IMR-90 (cell line): ENCODE measurements around the gene ANKK1. TPM values are rescaled to one million over a fixed set of nuclear protein-coding genes. Genes with fewer than 3 reads are reported as not detected.

Source experiments
- ATAC-seq: fragments of 200-7000 bp; cut with Tn5 transposase; 2 replicates; pipeline ENCODE4 v1.9.1; 2020; ENCODE audit warnings: low read depth, mild to moderate bottlenecking, moderate library complexity
- BruUV-seq: library from RNA; stranded (reverse); fragments of 400-500 nt; replicated peaks from 2 replicates; lab custom pipeline; 2021; lab: Mats Ljungman, UMichigan
- CTCF ChIA-PET: fragments of 300-600 bp; formaldehyde crosslinking; extraction: SDS; loops from one replicate; lab custom pipeline; 2021; ENCODE audit warnings: antibody characterized with exemption; lab: Yijun Ruan, JAX
- POLR2A ChIA-PET: fragments of 300-600 bp; sonication (Branson Sonifier 250); formaldehyde crosslinking; loops from one replicate; lab custom pipeline; 2022; ENCODE audit warnings: antibody characterized with exemption; ENCODE audit not compliant: unreplicated experiment; lab: Charles Lee
- DNase-seq: peaks from one replicate; pipeline ENCODE4 v3.0.0; 2013
- H2AFZ ChIP-seq: replicated peaks from 2 replicates; pipeline ENCODE3; 2013; ENCODE audit warnings: low read length, mild to moderate bottlenecking; ENCODE audit not compliant: poor library complexity
- H2AK5ac ChIP-seq: 2 replicates; pipeline ENCODE4 v1.6.1; 2013; ENCODE audit warnings: low read depth, low read length, inconsistent platforms
- H2AK9ac ChIP-seq: replicated peaks from 2 replicates; pipeline ENCODE3; 2013; ENCODE audit warnings: mild to moderate bottlenecking, low read depth, low read length, moderate library complexity; ENCODE audit not compliant: poor library complexity
- H2BK120ac ChIP-seq: 2 replicates; pipeline ENCODE4 v1.6.1; 2013; ENCODE audit warnings: low read depth, low read length, inconsistent platforms
- H2BK15ac ChIP-seq: 3 replicates; pipeline ENCODE4 v1.6.1; 2013; ENCODE audit warnings: low read depth, low read length, inconsistent platforms
- H2BK20ac ChIP-seq: 2 replicates; pipeline ENCODE4 v1.6.1; 2013; ENCODE audit warnings: low read depth, mild to moderate bottlenecking, inconsistent platforms, low read length, moderate library complexity
- H2BK5ac ChIP-seq: 2 replicates; pipeline ENCODE4 v1.6.1; 2013; ENCODE audit warnings: mild to moderate bottlenecking, low read depth, low read length, inconsistent platforms; ENCODE audit not compliant: poor library complexity, severe bottlenecking
- H3K14ac ChIP-seq: replicated peaks from 2 replicates; pipeline ENCODE4 v1.6.1; 2013; ENCODE audit warnings: low read depth, low read length, inconsistent platforms
- H3K18ac ChIP-seq: 2 replicates; pipeline ENCODE4 v1.6.1; 2013; ENCODE audit warnings: low read depth, low read length, control low read depth
- H3K23ac ChIP-seq: 2 replicates; pipeline ENCODE4 v1.6.1; 2013; ENCODE audit warnings: low read depth, low read length, inconsistent platforms
- H3K27ac ChIP-seq: 2 replicates; pipeline ENCODE4 v1.5.1; 2013; ENCODE audit warnings: mild to moderate bottlenecking, control low read depth, low read length; ENCODE audit not compliant: insufficient read depth
- H3K27me3 ChIP-seq: 2 replicates; pipeline ENCODE4 v1.6.1; 2013; ENCODE audit warnings: low read length; ENCODE audit not compliant: control insufficient read depth, insufficient read depth
- H3K36me3 ChIP-seq: 2 replicates; pipeline ENCODE4 v1.6.1; 2013; ENCODE audit warnings: low read length, mixed read lengths; ENCODE audit not compliant: control insufficient read depth, insufficient read depth
- H3K4ac ChIP-seq: 2 replicates; pipeline ENCODE4 v1.6.1; 2013; ENCODE audit warnings: low read depth, low read length, inconsistent platforms
- H3K4me1 ChIP-seq: 2 replicates; pipeline ENCODE4 v1.6.1; 2013; ENCODE audit warnings: low read length, mixed read lengths; ENCODE audit not compliant: control insufficient read depth, insufficient read depth
- H3K4me2 ChIP-seq: 2 replicates; pipeline ENCODE4 v1.6.1; 2013; ENCODE audit warnings: low read depth, mild to moderate bottlenecking, control low read depth, low read length, moderate library complexity
- H3K4me3 ChIP-seq: 2 replicates; pipeline ENCODE4 v1.5.1; 2013; ENCODE audit warnings: low read depth, mild to moderate bottlenecking, control low read depth, low read length, moderate library complexity; ENCODE audit not compliant: insufficient read depth
- H3K56ac ChIP-seq: 2 replicates; pipeline ENCODE4 v1.6.1; 2013; ENCODE audit warnings: low read length, inconsistent platforms; ENCODE audit not compliant: insufficient read depth; ENCODE audit errors: extremely low read depth
- H3K79me1 ChIP-seq, 2 experiments: 2 replicates each; pipeline ENCODE4 v1.6.1; 2013; ENCODE audit warnings: low read length in 2 of 2, inconsistent platforms in 1 of 2, low read depth in 1 of 2
- H3K9ac ChIP-seq: 2 replicates; pipeline ENCODE4 v1.6.1; 2013; ENCODE audit warnings: low read depth, low read length, control low read depth
- H3K9me1 ChIP-seq: 2 replicates; pipeline ENCODE4 v1.6.1; 2013; ENCODE audit warnings: low read length, inconsistent platforms; ENCODE audit not compliant: insufficient read depth
- H3K9me3 ChIP-seq: 2 replicates; pipeline ENCODE4 v1.6.1; 2013; ENCODE audit warnings: low read length; ENCODE audit not compliant: control insufficient read depth, insufficient read depth
- H4K20me1 ChIP-seq: 2 replicates; pipeline ENCODE4 v1.6.1; 2013; ENCODE audit warnings: low read length, inconsistent platforms; ENCODE audit not compliant: insufficient read depth
- H4K5ac ChIP-seq: 2 replicates; pipeline ENCODE4 v1.6.1; 2013; ENCODE audit warnings: mild to moderate bottlenecking, low read depth, low read length, control low read depth
- H4K8ac ChIP-seq, 2 experiments: 2 replicates each; pipeline ENCODE4 v1.6.1; 2013; ENCODE audit warnings: low read depth in 2 of 2, low read length in 2 of 2, control low read depth in 1 of 2, inconsistent platforms in 1 of 2
- H4K91ac ChIP-seq: 2 replicates; pipeline ENCODE4 v1.6.1; 2013; ENCODE audit warnings: low read depth, low read length, inconsistent platforms; ENCODE audit not compliant: insufficient read depth
- BHLHE40 ChIP-seq: fragments of 150-350 bp; IDR thresholded peaks from 2 replicates; pipeline ENCODE4 v1.6.1; 2016; ENCODE audit warnings: mild to moderate bottlenecking, low read depth, low read length
- CEBPB ChIP-seq: IDR thresholded peaks from 2 replicates; pipeline ENCODE4 v1.6.1; 2012; ENCODE audit warnings: low read depth, low read length, improper control_type of control experiment
- CHD1 ChIP-seq: IDR thresholded peaks from 2 replicates; pipeline ENCODE4 v1.6.1; 2012; ENCODE audit warnings: low read depth, low read length, improper control_type of control experiment
- FOS ChIP-seq: fragments of 150-350 bp; IDR thresholded peaks from 2 replicates; pipeline ENCODE4 v1.6.1; 2016; ENCODE audit warnings: low read depth, low read length
- MAFK ChIP-seq: IDR thresholded peaks from 2 replicates; pipeline ENCODE4 v1.6.1; 2012; ENCODE audit warnings: low read depth, low read length, improper control_type of control experiment
- MAZ ChIP-seq: IDR thresholded peaks from 2 replicates; pipeline ENCODE4 v1.6.1; 2012; ENCODE audit warnings: low read depth, mild to moderate bottlenecking, low read length, improper control_type of control experiment, moderate library complexity, borderline replicate concordance
- MXI1 ChIP-seq: IDR thresholded peaks from 2 replicates; pipeline ENCODE4 v1.6.1; 2012; ENCODE audit warnings: low read depth, mild to moderate bottlenecking, low read length, moderate library complexity, borderline replicate concordance
- NFE2L2 ChIP-seq: fragments of 150-350 bp; IDR thresholded peaks from 2 replicates; pipeline ENCODE4 v1.6.1; 2016; ENCODE audit warnings: low read depth, mild to moderate bottlenecking, low read length
- POLR2A ChIP-seq: IDR thresholded peaks from 2 replicates; pipeline ENCODE4 v1.6.1; 2012; ENCODE audit warnings: mild to moderate bottlenecking, low read depth, low read length
- RAD21 ChIP-seq: IDR thresholded peaks from 2 replicates; pipeline ENCODE4 v1.6.1; 2012; ENCODE audit warnings: low read length, improper control_type of control experiment
- RCOR1 ChIP-seq: IDR thresholded peaks from 2 replicates; pipeline ENCODE4 v1.6.1; 2012; ENCODE audit warnings: mild to moderate bottlenecking, low read length, improper control_type of control experiment; ENCODE audit not compliant: insufficient replicate concordance
- RFX5 ChIP-seq: IDR thresholded peaks from 2 replicates; pipeline ENCODE4 v1.8.0; 2012; ENCODE audit warnings: low read depth, mild to moderate bottlenecking, low read length, moderate library complexity
- SMC3 ChIP-seq: fragments of 150-350 bp; IDR thresholded peaks from 2 replicates; pipeline ENCODE4 v1.6.1; 2016; ENCODE audit warnings: low read depth, mild to moderate bottlenecking, antibody characterized with exemption, low read length, moderate library complexity
- WGBS, 2 experiments: methylation state at CpG; one replicate each; pipeline versions ENCODE4 v1.1.5 to v1.1.7; 2013; ENCODE audit warnings: missing lambda C conversion rate in 2 of 2; ENCODE audit not compliant: insufficient read length in 1 of 2; ENCODE audit errors: extremely low coverage in 2 of 2; 5-methylcytosine and 5-hydroxymethylcytosine counted together
- dilution Hi-C: fragments of 300-500 bp; cut with HindIII; formaldehyde crosslinking; loops from one replicate; pipeline ENCODE4 v1.14.3; 2018; ENCODE audit warnings: low sequenced_read_pairs; ENCODE audit not compliant: unreplicated experiment
- in situ Hi-C: fragments of 300-500 bp; cut with MboI; formaldehyde crosslinking; loops from 3 replicates; pipeline ENCODE4 v1.14.3; 2019; ENCODE audit warnings: low sequenced_read_pairs, inconsistent platforms, mixed read lengths
- intact Hi-C: fragments of 100-400 bp; cut with micrococcal nuclease; formaldehyde crosslinking; loops from 2 replicates; pipeline ENCODE4 v1.10.0; 2022
- polyA plus RNA-seq, 3 experiments: library from polyadenylated mRNA; depleted of rRNA; stranded (reverse); fragments of >200 nt; gene quantifications; 2 replicates each; pipeline ENCODE4 v1.2.3, GENCODE V29; 2012; ENCODE audit warnings: low replicate concordance in 1 of 3
- total RNA-seq: library from RNA; depleted of rRNA; stranded (reverse); fragments of >200 nt; gene quantifications from 2 replicates; pipeline ENCODE4 v1.2.3, GENCODE V29; 2012
- TF ChIP-seq, protein P1 (sequence below): fragments of 150-350 bp; IDR thresholded peaks from 2 replicates; pipeline ENCODE4 v1.6.1; 2016; ENCODE audit warnings: low read depth, mild to moderate bottlenecking, low read length, moderate library complexity, borderline replicate concordance
- TF ChIP-seq, protein P2 (sequence below): conservative IDR thresholded peaks from 2 replicates; pipeline ENCODE4 v1.5.1; 2012; ENCODE audit warnings: mild to moderate bottlenecking, low read depth, low read length, improper control_type of control experiment
- TF ChIP-seq, protein P3 (sequence below): fragments of 150-350 bp; IDR thresholded peaks from 2 replicates; pipeline ENCODE4 v1.6.1; 2017; ENCODE audit warnings: mild to moderate bottlenecking, antibody characterized with exemption, low read length, low read depth

ANKK1 gene
- total and polyA plus RNA-seq, 2 of the 4 experiments (the other 2 are of a cell fraction): not detected

DNA sequence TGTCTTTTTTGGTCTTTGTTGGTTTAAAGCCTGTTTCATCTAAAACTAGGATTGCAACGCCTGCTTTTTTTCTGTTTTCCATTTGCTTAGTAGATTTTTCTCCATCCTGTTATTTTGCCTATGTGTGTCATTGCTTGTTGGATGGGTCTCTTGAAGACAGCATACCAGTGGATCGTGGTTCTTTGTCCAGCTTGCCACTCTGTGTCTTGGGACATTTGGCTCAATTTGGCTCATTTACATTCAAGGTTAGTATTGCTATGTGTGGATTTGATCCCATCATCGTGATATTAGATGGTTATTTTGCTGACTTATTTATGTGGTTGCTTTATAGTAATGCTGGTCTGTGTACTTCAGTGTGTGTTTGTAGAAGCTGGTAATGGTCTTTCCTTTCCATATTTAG lies 31.4 kb upstream of the ANKK1 start:
- H3K36me3 ChIP-seq: peaks cover 20% of the 10 kb centered on the region
- H2BK5ac ChIP-seq: no peak overlapping the region
- H2BK15ac ChIP-seq: no peak overlapping the region
- no peak for ATAC-seq
- no peak for TF ChIP-seq CEBPB
- TF ChIP-seq RFX5: no peak
- TF ChIP-seq POLR2A: no peak
- no peak for TF ChIP-seq MAFK
- TF ChIP-seq FOS: no peak
- TF ChIP-seq MXI1: no peak
- TF ChIP-seq MAZ: no peak
- no peak for TF ChIP-seq SMC3
- TF ChIP-seq, protein P1, sequence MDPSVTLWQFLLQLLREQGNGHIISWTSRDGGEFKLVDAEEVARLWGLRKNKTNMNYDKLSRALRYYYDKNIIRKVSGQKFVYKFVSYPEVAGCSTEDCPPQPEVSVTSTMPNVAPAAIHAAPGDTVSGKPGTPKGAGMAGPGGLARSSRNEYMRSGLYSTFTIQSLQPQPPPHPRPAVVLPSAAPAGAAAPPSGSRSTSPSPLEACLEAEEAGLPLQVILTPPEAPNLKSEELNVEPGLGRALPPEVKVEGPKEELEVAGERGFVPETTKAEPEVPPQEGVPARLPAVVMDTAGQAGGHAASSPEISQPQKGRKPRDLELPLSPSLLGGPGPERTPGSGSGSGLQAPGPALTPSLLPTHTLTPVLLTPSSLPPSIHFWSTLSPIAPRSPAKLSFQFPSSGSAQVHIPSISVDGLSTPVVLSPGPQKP: no peak
- no peak for TF ChIP-seq CHD1
- TF ChIP-seq, protein P2, sequence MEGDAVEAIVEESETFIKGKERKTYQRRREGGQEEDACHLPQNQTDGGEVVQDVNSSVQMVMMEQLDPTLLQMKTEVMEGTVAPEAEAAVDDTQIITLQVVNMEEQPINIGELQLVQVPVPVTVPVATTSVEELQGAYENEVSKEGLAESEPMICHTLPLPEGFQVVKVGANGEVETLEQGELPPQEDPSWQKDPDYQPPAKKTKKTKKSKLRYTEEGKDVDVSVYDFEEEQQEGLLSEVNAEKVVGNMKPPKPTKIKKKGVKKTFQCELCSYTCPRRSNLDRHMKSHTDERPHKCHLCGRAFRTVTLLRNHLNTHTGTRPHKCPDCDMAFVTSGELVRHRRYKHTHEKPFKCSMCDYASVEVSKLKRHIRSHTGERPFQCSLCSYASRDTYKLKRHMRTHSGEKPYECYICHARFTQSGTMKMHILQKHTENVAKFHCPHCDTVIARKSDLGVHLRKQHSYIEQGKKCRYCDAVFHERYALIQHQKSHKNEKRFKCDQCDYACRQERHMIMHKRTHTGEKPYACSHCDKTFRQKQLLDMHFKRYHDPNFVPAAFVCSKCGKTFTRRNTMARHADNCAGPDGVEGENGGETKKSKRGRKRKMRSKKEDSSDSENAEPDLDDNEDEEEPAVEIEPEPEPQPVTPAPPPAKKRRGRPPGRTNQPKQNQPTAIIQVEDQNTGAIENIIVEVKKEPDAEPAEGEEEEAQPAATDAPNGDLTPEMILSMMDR: no peak
- no peak for TF ChIP-seq NFE2L2
- TF ChIP-seq BHLHE40: no peak
- TF ChIP-seq RAD21: no peak
- TF ChIP-seq, protein P3, sequence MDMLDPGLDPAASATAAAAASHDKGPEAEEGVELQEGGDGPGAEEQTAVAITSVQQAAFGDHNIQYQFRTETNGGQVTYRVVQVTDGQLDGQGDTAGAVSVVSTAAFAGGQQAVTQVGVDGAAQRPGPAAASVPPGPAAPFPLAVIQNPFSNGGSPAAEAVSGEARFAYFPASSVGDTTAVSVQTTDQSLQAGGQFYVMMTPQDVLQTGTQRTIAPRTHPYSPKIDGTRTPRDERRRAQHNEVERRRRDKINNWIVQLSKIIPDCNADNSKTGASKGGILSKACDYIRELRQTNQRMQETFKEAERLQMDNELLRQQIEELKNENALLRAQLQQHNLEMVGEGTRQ: no peak
- no peak for TF ChIP-seq RCOR1
- no peak overlapping the region for H4K5ac ChIP-seq
- no peak overlapping the region for H3K18ac ChIP-seq
- H3K9ac ChIP-seq: no peak overlapping the region
- H3K4me1 ChIP-seq: peaks cover 2% of the 10 kb centered on the region; the same call in 1 of the 2 replicates
- ChIA-PET CTCF (no interaction called here), POLR2A (no interaction called here)
- BruUV-seq: no TSS peak
- no peak overlapping the region for H3K56ac ChIP-seq
- no peaks in the 10 kb centered on the region for H3K27me3 ChIP-seq
- DNase-seq: no peak
- no peak overlapping the region for H2BK120ac ChIP-seq
- no peaks in the 10 kb centered on the region for H3K79me1 ChIP-seq
- no peak overlapping the region for H3K27ac ChIP-seq
- H3K14ac ChIP-seq: no peak overlapping the region
- no peaks in the 10 kb centered on the region for H4K20me1 ChIP-seq
- intact Hi-C loops (no loop called here), in situ Hi-C loops (no loop called here), dilution Hi-C loops (no loop called here)
- no peak overlapping the region for H3K4ac ChIP-seq
- H2AK9ac ChIP-seq: no peak overlapping the region
- H3K9me1 ChIP-seq: peaks cover 8% of the 10 kb centered on the region; the same call in 1 of the 2 replicates
- peaks cover 3% of the 10 kb centered on the region for H3K9me3 ChIP-seq
- H2AK5ac ChIP-seq: no peak overlapping the region
- no peak overlapping the region for H3K4me2 ChIP-seq
- H3K23ac ChIP-seq: no peak overlapping the region
- WGBS, 2 experiments: no CpG with 5 or more reads among the region's 3 CpGs
- no peak overlapping the region for H2AFZ ChIP-seq
- H2BK20ac ChIP-seq: no peak overlapping the region
- no peak overlapping the region for H4K8ac ChIP-seq
- H4K91ac ChIP-seq: no peak overlapping the region
- no peak overlapping the region for H3K4me3 ChIP-seq
